HG02981 (cell line): Measurements from ENCODE around the gene COPG1.
A peak's percentile ranks its signal among the peaks of the same experiment; 100 is the strongest.

Experiments used
- ATAC-seq: cut with Tn5 transposase; IDR thresholded peaks from one replicate; pipeline ENCODE4 v1.9.1; 2021; ENCODE audit warnings: mild to moderate bottlenecking, moderate library complexity; ENCODE audit not compliant: unreplicated experiment

The COPG1 gene

DNA sequence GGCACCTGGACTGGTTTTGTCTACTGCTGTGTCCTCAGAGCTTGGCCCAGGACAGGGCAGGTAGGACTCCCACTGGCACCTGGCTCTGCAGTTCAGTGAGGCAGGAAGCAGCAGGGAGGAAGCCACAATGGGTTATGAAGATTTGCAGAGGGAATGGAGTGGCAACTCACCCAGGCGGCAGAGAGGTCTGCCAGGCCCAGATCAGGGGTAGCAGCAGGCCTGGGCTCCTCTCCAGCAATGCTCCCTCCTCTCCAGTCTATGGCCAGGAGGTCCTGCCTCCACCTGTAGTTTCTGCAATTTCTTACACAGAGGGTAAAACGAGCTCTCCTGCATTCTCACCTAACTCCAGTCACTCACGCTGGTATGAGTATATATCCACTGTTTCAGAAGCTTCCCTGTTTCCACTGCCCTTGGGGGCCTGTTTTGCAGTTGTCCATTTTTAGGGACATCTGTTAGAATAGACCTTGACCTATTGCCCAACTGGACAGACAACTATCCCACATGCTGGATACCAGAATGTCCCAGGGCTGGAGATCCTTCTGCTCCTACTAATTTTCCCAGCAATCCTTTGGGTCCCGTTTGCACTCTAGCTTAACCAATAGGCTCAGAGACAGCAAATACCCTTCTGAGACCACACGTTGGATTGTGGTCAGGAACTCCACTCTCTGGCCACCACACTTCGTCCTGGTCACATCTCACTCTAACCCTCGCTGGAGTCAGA is 64.4 kb downstream of the COPG1 start:
- ATAC-seq = no peak

GRCh38 chr3:129314386-129315222 is 65.2 kb downstream of the COPG1 start:
- ATAC-seq = peak; percentile 24

- ATAC-seq = peak; percentile 4
Observed at GRCh38 chr3:129315223-129315997, 66.0 kb downstream of the COPG1 start.

DNA sequence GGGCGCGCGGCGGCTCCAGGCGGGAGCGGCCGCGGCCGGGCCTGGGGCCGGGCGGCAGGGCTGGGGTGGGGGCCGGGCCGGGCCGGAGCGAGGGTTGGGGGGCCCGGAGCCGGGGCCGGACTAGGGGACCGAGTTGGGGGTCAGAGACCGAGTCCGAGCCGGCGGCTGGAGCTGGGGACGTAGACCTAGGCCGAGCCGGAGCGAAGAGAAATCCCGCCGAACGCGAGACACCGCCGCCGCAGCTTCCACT is 66.5 kb downstream of the COPG1 start:
- ATAC-seq = no peak

- ATAC-seq = no peak
Observed at GRCh38 chr3:129316248-129317013, 67.0 kb downstream of the COPG1 start.

DNA sequence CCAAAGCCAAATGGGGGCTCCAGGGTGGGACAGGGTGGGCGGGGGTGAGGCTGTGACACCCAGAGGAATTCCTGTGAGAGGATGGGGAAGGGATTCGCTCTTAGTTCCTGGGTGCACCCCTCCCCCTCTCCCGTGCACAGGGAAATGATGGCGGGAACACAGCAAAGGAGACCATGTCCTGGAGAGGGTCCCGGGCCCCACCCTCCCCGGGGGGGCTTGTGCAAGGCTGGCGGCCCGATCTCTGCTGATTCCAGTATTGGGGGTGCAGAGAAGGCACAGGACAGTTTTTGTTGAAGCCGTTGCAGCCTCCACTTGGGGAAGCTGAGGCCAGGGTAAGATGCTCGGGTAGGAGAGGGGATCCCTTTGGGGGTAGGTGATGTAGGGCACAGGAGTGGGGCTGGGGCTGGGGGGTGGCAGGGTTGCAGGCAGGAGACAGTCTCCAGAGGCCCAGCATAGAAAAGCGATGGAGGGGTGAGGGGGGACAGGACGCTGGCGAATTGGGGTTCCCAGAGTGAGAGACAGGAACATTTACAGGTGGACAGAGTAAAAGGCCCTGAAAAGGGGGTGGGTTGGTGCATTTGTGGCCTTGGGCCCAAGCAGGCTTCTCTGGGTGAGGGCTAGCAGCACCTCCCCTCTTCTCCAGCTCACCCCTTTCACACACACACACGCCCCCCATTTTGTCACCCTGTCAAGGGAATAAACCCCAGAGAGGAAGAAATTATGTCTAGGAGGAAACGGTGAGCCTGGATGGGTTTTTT is 67.8 kb downstream of the COPG1 start:
- ATAC-seq = no peak

DNA sequence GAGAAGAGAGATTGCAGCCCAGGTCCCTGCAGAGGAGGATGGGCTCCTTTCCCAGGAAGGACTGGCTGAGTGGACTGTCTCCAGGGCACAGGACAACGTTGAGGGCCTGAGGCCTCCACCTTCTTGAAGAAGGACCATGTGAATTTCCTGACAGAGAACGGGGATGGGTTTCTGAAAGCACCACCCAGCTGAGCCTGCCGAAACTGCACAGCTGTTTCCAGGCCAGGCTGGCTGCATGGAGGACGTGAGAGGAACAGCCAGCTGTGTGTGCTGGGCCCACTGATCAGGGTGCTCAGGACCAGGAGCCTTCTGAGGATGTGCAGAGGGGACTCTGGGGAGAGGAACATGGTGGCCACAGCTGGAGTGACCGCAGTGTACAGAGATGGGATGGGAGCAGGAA is 68.4 kb downstream of the COPG1 start:
- no peak for ATAC-seq

- ATAC-seq = no peak
Observed at GRCh38 chr3:129318921-129319320, 69.5 kb downstream of the COPG1 start.

DNA sequence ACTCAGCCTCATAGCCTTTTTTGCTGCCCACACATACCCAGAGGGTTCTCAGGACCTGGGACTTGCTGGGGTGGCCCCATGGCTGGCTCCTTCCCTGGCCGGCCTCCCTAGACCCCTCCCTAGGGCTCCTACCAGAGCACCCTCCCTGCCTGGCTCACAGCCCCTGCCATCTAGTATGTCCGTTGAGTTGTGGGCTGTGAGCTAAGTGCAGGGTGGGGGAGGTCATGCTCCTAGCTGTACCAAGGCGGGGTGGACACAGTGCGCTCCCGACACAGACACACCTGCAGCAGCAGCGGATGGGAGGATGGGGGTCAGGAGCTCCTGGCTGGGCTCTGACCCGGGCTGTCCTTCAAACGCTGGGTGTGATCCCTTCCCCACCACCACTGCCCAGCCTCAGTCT is 70.9 kb downstream of the COPG1 start:
- ATAC-seq = no peak

DNA sequence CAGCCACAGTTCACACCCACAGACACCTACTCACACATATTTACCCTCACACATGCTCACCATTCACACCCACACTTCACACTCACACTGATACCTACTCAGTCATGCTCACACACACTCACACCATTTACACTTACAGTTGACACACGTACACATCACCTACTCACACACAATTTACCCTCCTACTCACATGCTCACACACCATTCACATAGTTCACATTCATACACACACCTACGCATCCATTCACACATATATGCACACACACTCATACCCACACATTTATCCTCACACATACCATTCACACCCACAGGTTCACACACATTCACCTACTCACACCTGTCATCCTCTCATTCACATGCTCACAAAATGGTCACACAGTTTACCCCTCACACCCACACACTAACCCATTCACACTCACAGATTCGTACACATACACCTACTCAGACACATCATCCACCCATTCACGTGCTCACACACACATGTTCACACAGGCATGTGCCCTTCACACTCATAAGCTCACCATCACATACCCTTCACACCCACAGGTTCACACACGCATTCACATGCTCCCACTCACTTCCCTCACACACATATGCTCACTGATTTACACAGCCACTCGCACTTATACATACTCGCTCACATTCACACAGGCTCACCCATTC is 71.5 kb downstream of the COPG1 start:
- no peak for ATAC-seq

DNA sequence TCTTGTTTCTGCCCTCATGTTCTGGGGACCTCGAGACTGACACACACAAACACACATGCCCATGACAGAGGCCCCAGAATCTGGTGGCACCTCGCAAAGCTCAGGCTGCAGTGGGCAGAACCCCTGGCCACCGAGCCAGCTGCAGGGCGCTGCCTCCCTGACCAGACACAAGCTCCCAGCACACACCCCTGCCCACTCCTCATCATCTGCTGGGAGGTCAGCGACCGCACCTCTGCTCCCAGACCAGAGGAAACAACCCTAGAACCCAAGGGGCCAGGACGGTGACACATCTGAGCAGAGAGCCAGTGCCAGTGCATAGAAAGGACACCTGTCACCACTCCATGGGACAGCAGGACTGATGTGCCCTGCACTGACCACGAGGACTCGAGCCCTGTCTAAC is 72.5 kb downstream of the COPG1 start:
- ATAC-seq = no peak

GRCh38 chr3:129323651-129324294 is 74.4 kb downstream of the COPG1 start:
- no peak for ATAC-seq

- no peak for ATAC-seq
Observed at GRCh38 chr3:129324855-129325254, 75.4 kb downstream of the COPG1 start.

GRCh38 chr3:129325383-129325782 is 76.0 kb downstream of the COPG1 start:
- ATAC-seq = no peak

GRCh38 chr3:129326138-129326537 is 76.7 kb downstream of the COPG1 start:
- no peak for ATAC-seq

- no peak for ATAC-seq
Observed at GRCh38 chr3:129326595-129326994, 77.2 kb downstream of the COPG1 start.
